Measurements from ENCODE around the gene CNTN5.

DNA sequence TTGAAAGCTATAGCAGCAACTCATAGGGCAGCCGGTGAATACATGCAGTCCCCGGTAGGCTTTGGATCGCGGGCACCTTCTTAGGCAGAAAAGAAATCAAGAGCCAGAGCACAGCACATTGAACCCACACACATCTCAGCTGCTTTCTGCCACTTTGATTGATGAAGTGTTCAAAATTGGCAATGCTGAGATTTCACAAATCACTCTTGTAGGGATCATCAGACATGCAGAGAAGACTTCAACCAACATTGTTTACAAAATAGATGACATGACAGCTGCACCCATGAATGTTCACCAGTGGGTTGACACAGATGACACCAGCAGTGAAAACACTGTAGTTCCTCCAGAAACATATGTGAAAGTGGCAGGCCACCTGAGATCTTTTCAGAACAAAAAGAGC, 1316.1 kb downstream of the CNTN5 start:
- TF ChIP-seq BCL3 (IDR thresholded peaks at IDR 0.05; ENCODE audit: borderline replicate concordance, insufficient read depth, low read depth, low read length, poor library complexity, severe bottlenecking) (no peak), POLR2A (IDR thresholded peaks at IDR 0.05; ENCODE audit: low read depth, low read length) (no peak)
- TF ChIP-seq, protein P1, sequence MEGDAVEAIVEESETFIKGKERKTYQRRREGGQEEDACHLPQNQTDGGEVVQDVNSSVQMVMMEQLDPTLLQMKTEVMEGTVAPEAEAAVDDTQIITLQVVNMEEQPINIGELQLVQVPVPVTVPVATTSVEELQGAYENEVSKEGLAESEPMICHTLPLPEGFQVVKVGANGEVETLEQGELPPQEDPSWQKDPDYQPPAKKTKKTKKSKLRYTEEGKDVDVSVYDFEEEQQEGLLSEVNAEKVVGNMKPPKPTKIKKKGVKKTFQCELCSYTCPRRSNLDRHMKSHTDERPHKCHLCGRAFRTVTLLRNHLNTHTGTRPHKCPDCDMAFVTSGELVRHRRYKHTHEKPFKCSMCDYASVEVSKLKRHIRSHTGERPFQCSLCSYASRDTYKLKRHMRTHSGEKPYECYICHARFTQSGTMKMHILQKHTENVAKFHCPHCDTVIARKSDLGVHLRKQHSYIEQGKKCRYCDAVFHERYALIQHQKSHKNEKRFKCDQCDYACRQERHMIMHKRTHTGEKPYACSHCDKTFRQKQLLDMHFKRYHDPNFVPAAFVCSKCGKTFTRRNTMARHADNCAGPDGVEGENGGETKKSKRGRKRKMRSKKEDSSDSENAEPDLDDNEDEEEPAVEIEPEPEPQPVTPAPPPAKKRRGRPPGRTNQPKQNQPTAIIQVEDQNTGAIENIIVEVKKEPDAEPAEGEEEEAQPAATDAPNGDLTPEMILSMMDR (IDR thresholded peaks at IDR 0.05 in 2 of 3, conservative IDR thresholded peaks at IDR 0.05 in 1 of 3; ENCODE audit: control insufficient read depth in 2 of 3, extremely low read depth in 1 of 3, insufficient read depth in 1 of 3, low read depth in 3 of 3, low read length in 3 of 3) = no peak
